Loucy (cell line): Measurements from ENCODE around the gene SLC26A1.
"Not testable (repeated sequence)": the region's sequence is repeated elsewhere in the genome, so short reads cannot be mapped to it uniquely, and the experiment has no call there.

ENCODE experiments used
- H2AFZ ChIP-seq: fragments of 200-600 bp; sonication (generic); 2 replicates; pipeline ENCODE4 v1.6.0; 2016; ENCODE audit warnings: antibody characterized with exemption, mild to moderate bottlenecking, low read length, moderate library complexity
- H3F3A ChIP-seq: fragments of 200-600 bp; 2 replicates; pipeline ENCODE4 v1.6.0; 2016; ENCODE audit warnings: antibody characterized with exemption, low read depth, mild to moderate bottlenecking
- H3K27me3 ChIP-seq: fragments of 200-600 bp; sonication (generic); 2 replicates; pipeline ENCODE4 v1.6.1; 2014; ENCODE audit warnings: low read length, mild to moderate bottlenecking; ENCODE audit not compliant: insufficient read depth, poor library complexity, severe bottlenecking
- H3K36me3 ChIP-seq: fragments of 200-600 bp; sonication (generic); 2 replicates; pipeline ENCODE4 v1.6.1; 2016; ENCODE audit warnings: low read length; ENCODE audit not compliant: insufficient read depth
- H3K4me1 ChIP-seq: fragments of 200-600 bp; sonication (generic); 2 replicates; pipeline ENCODE4 v1.5.1; 2014; ENCODE audit warnings: low read length, mild to moderate bottlenecking; ENCODE audit not compliant: insufficient read depth, poor library complexity, severe bottlenecking
- H3K4me2 ChIP-seq: fragments of 200-600 bp; sonication (generic); 2 replicates; pipeline ENCODE4 v1.6.0; 2014; ENCODE audit warnings: antibody characterized with exemption, low read length, low read depth, mild to moderate bottlenecking; ENCODE audit not compliant: poor library complexity, severe bottlenecking
- H3K4me3 ChIP-seq: fragments of 200-600 bp; sonication (generic); 2 replicates; pipeline ENCODE4 v1.5.1; 2014; ENCODE audit warnings: low read length, mild to moderate bottlenecking, mixed read lengths; ENCODE audit not compliant: poor library complexity, severe bottlenecking
- H3K79me2 ChIP-seq: fragments of 200-600 bp; sonication (generic); 2 replicates; pipeline ENCODE4 v1.6.1; 2014; ENCODE audit warnings: low read length; ENCODE audit not compliant: insufficient read depth
- H3K9ac ChIP-seq: fragments of 200-600 bp; sonication (generic); 2 replicates; pipeline ENCODE4 v1.6.0; 2014; ENCODE audit warnings: mild to moderate bottlenecking, low read depth, low read length, moderate library complexity; ENCODE audit not compliant: poor library complexity, severe bottlenecking
- H3K9me2 ChIP-seq: fragments of 200-600 bp; sonication (generic); replicated peaks from 2 replicates; pipeline ENCODE4 v1.6.1; 2016; ENCODE audit warnings: low read depth, low read length, mixed read lengths
- H3K9me3 ChIP-seq: fragments of 200-600 bp; sonication (generic); 2 replicates; pipeline ENCODE4 v1.6.1; 2014; ENCODE audit warnings: mild to moderate bottlenecking, antibody characterized with exemption, low read length, low read depth; ENCODE audit not compliant: insufficient read depth
- H4K20me1 ChIP-seq: fragments of 200-600 bp; sonication (generic); 2 replicates; pipeline ENCODE4 v1.6.0; 2014; ENCODE audit warnings: antibody characterized with exemption, low read length, mild to moderate bottlenecking; ENCODE audit not compliant: insufficient read depth, poor library complexity, severe bottlenecking
- CTCF ChIP-seq: fragments of 200-600 bp; sonication (generic); conservative IDR thresholded peaks from 2 replicates; pipeline ENCODE4 v1.5.1; 2014; ENCODE audit warnings: mild to moderate bottlenecking, antibody characterized with exemption, low read length
- EZH2phosphoT487 ChIP-seq: fragments of 200-600 bp; IDR thresholded peaks from 2 replicates; pipeline ENCODE4 v1.6.1; 2018; ENCODE audit warnings: antibody characterized with exemption, mild to moderate bottlenecking, moderate library complexity, borderline replicate concordance

The SLC26A1 gene

DNA sequence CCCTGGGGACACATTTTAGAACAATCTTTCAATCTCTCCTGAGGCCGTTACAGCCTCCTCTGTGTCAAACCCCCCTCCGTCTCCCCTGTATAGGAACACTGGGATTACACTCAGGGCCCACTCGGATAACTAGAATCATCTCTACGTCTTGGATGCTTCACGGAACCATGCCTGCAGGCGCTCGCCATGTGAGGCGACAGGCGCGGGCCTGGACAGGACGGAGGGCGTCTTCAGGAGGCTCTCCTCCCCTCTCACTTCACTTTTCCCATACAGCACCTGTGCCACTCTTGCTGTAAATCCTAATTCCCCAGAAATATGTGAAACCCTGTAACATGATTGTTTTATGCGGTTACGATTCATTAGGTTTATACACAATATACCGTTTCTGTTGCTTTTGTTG is 10.4 kb downstream of the SLC26A1 start:
- H3K4me2 ChIP-seq: no peak overlapping the region
- no peak overlapping the region for H3K9ac ChIP-seq
- H3K36me3 ChIP-seq: no peaks in the 10 kb centered on the region
- no peaks in the 10 kb centered on the region for H3K9me2 ChIP-seq
- no peaks in the 10 kb centered on the region for H3K9me3 ChIP-seq
- H3F3A ChIP-seq: no peaks in the 10 kb centered on the region
- H3K4me1 ChIP-seq: peaks cover 20% of the 10 kb centered on the region
- H3K79me2 ChIP-seq: peaks cover 11% of the 10 kb centered on the region
- H3K27me3 ChIP-seq: no peaks in the 10 kb centered on the region
- no peak overlapping the region for H2AFZ ChIP-seq
- no peaks in the 10 kb centered on the region for H4K20me1 ChIP-seq
- H3K4me3 ChIP-seq: no peak overlapping the region
- no peak for TF ChIP-seq CTCF
- TF ChIP-seq EZH2phosphoT487: no peak

- H4K20me1 ChIP-seq: no peaks in the 10 kb centered on the region
- no peaks in the 10 kb centered on the region for H3K27me3 ChIP-seq
- no peak overlapping the region for H3K4me2 ChIP-seq
- H3K9ac ChIP-seq: no peak overlapping the region
- peaks cover 11% of the 10 kb centered on the region for H3K79me2 ChIP-seq
- no peak for TF ChIP-seq CTCF
- no peak for TF ChIP-seq EZH2phosphoT487
- H2AFZ ChIP-seq: no peak overlapping the region
- no peak overlapping the region for H3K4me3 ChIP-seq
- peaks cover 16% of the 10 kb centered on the region for H3K4me1 ChIP-seq
- H3K9me3 ChIP-seq: no peaks in the 10 kb centered on the region
- H3K36me3 ChIP-seq: no peaks in the 10 kb centered on the region
- no peaks in the 10 kb centered on the region for H3K9me2 ChIP-seq
- no peaks in the 10 kb centered on the region for H3F3A ChIP-seq
Measured at GRCh38 chr4:982291-982690, 10.9 kb downstream of the SLC26A1 start.

DNA sequence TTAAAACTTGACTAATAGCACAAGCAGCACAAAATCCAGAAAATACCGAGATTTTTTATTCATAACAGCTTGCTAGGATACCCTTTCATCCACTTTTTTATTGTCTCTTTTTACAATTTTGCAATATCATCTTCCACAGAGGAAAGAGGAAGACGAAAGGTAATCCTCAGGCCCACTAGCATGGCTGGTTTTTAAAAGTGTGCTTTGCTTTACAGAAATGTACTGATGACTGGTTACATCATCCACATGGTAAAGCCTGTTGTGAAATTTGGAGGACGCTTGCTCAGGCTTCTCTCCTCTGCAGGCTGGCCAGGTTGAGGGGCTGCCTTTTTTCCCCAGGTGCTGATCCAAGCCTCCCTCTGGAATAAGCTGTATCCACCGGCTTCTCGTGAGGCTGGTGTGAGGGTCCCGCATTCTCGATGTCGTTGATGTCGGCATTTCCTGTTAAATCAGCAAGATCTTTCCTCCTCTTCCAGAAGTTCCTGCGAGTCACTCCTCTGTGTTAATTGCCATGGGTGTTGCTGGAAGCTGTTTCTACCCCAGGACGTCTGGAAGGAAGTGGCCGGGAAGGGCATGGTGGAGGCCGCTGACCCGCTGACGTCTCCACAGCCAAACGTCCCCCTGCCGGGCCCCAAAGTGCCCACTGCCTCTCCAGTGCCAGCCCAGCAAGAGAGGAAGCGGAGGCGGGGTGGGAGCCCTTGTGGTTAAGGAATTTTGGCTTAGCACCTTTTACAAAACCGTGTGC is 14.1 kb downstream of the SLC26A1 start:
- Histone ChIP-seq H4K20me1 (no peaks in the 10 kb centered on the region), H3K79me2 (no peaks in the 10 kb centered on the region), H3K9me2 (no peaks in the 10 kb centered on the region), H3K27me3 (no peaks in the 10 kb centered on the region), H2AFZ (no peak overlapping the region), H3F3A (no peaks in the 10 kb centered on the region), H3K4me3 (no peak overlapping the region), H3K4me2 (no peak overlapping the region), H3K9ac (no peak overlapping the region), H3K9me3 (no peaks in the 10 kb centered on the region), H3K36me3 (no peaks in the 10 kb centered on the region), H3K4me1 (peaks cover 8% of the 10 kb centered on the region)
- TF ChIP-seq EZH2phosphoT487 (no peak), CTCF (no peak)

GRCh38 chr4:976016-976415 is 17.2 kb downstream of the SLC26A1 start:
- not testable (repeated sequence) for H3K9me2 ChIP-seq, H3K4me3 ChIP-seq, H3K36me3 ChIP-seq, H3K9me3 ChIP-seq, H4K20me1 ChIP-seq, H2AFZ ChIP-seq, H3K9ac ChIP-seq, H3K27me3 ChIP-seq, H3F3A ChIP-seq, H3K4me2 ChIP-seq
- H3K4me1 ChIP-seq: peaks cover 27% of the 10 kb centered on the region
- peaks cover 11% of the 10 kb centered on the region; the same call in 1 of the 2 replicates for H3K79me2 ChIP-seq
